Ascending aorta (tissue), 2 donors: ENCODE data around the gene HPF1. TPM values are rescaled to one million over a fixed set of nuclear protein-coding genes. Genes with fewer than 3 reads are reported as not detected.
A peak's percentile ranks its signal among the peaks of the same experiment; 100 is the strongest.
"Not testable (repeated sequence)": the region's sequence is repeated elsewhere in the genome, so short reads cannot be mapped to it uniquely, and the experiment has no call there.

ENCODE experiments used
- DNase-seq, 2 donors: peaks; one replicate each; pipeline ENCODE4 v3.0.0-alpha.2; 2019; ENCODE audit warnings: low spot score in 2 of 2
- H3K27ac ChIP-seq, 2 donors: fragments of 200-600 bp; sonication (generic); one replicate each; pipeline ENCODE4 v1.5.1; 2016 to 2017; ENCODE audit warnings: mild to moderate bottlenecking in 1 of 2
- H3K27me3 ChIP-seq: fragments of 200-600 bp; sonication (generic); one replicate; pipeline ENCODE4 v1.5.1; 2017
- H3K36me3 ChIP-seq, 2 donors: fragments of 200-600 bp; sonication (generic); one replicate each; pipeline ENCODE4 v1.5.1; 2016
- H3K4me1 ChIP-seq, 2 donors: fragments of 200-600 bp; sonication (generic); one replicate each; pipeline ENCODE4 v1.5.1; 2016 to 2017; ENCODE audit warnings: mild to moderate bottlenecking in 1 of 2
- H3K4me3 ChIP-seq, 2 donors: fragments of 200-600 bp; sonication (generic); one replicate each; pipeline ENCODE4 v1.5.1; 2016 to 2017; ENCODE audit warnings: mild to moderate bottlenecking in 1 of 2
- H3K9me3 ChIP-seq, 2 donors: fragments of 200-600 bp; sonication (generic); one replicate each; pipeline ENCODE4 v1.5.1; 2016
- CTCF ChIP-seq, 3 experiments: fragments of 200-600 bp in 2 of 3; fragments of 450-650 bp in 1 of 3; sonication (generic) in 2 of 3; IDR thresholded peaks; one replicate each; pipeline ENCODE4 v1.5.1; 2016 to 2019; ENCODE audit warnings: antibody characterized with exemption in 3 of 3, mild to moderate bottlenecking in 1 of 3, moderate library complexity in 1 of 3
- intact Hi-C: fragments of 100-400 bp; cut with DNase I; formaldehyde crosslinking; loops from one replicate; pipeline ENCODE4 v1.15.1; 2023
- total RNA-seq: library from RNA; depleted of rRNA; stranded (reverse); fragments of >200 nt; gene quantifications from one replicate; pipeline ENCODE4 v1.1.0, GENCODE V29; 2016

Gene HPF1
- total RNA-seq, 1 donor from 2014 or later = 0.53 TPM

GRCh38 chr4:169756971-169757574 lies 671 bp downstream of the HPF1 start:
- peak overlapping the region; percentile 65 to 91 for H3K4me3 ChIP-seq
- no peak for DNase-seq

GRCh38 chr4:169745291-169745690 lies 12.5 kb downstream of the HPF1 start:
- no peaks in the 10 kb centered on the region for H3K4me1 ChIP-seq
- no peaks in the 10 kb centered on the region for H3K27me3 ChIP-seq
- H3K36me3 ChIP-seq = peaks cover 15 to 34% of the 10 kb centered on the region in 2 donors
- no peaks in the 10 kb centered on the region for H3K9me3 ChIP-seq
- H3K27ac ChIP-seq = no peak overlapping the region
- DNase-seq = no peak
- no peak overlapping the region for H3K4me3 ChIP-seq
- intact Hi-C loops = no loop called here
- TF ChIP-seq CTCF (IDR thresholded peaks at IDR 0.05) = no peak

More at GRCh38 chr4:169756971-169757574, 671 bp downstream of the HPF1 start:
- Histone ChIP-seq H3K27me3 (no peaks in the 10 kb centered on the region), H3K27ac (peak overlapping the region; percentile 35 to 68), H3K4me1 (peaks cover 0 to 13% of the 10 kb centered on the region in 2 donors), H3K9me3 (no peaks in the 10 kb centered on the region), H3K36me3 (peaks cover 6 to 7% of the 10 kb centered on the region in 2 donors)
- TF ChIP-seq CTCF (IDR thresholded peaks at IDR 0.05) = no peak
- intact Hi-C loops = loop anchor here (1.0 to 5.0 kb wide), 3 partner anchors 95 to 270 kb away; partner anchors contain the start of genes MFAP3L and NEK1

DNA sequence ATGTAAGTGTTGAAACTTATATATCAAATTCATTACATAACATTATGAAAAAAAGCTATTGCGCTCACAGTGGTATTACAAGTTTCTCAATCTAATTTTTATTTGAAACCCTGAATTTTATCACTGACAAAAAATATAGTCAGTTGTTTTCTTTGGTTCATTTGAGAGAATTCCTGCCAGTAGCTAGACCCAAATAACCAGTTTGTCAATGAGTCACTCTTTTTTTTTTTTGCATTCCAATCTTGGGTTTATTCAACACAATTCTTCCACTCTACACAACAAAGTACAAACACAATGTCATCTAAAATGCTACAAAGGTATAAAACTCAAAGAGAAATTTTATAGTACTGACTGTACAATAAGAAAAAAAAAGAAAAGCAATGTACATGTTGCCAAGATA lies 13.1 kb downstream of the HPF1 start:
- peaks cover 15 to 35% of the 10 kb centered on the region in 2 donors for H3K36me3 ChIP-seq
- TF ChIP-seq CTCF (IDR thresholded peaks at IDR 0.05) = no peak
- no peak for DNase-seq
- no peaks in the 10 kb centered on the region for H3K9me3 ChIP-seq
- no peak overlapping the region for H3K4me3 ChIP-seq
- intact Hi-C loops = no loop called here
- H3K27ac ChIP-seq = no peak overlapping the region
- H3K27me3 ChIP-seq = no peaks in the 10 kb centered on the region
- H3K4me1 ChIP-seq = no peaks in the 10 kb centered on the region

DNA sequence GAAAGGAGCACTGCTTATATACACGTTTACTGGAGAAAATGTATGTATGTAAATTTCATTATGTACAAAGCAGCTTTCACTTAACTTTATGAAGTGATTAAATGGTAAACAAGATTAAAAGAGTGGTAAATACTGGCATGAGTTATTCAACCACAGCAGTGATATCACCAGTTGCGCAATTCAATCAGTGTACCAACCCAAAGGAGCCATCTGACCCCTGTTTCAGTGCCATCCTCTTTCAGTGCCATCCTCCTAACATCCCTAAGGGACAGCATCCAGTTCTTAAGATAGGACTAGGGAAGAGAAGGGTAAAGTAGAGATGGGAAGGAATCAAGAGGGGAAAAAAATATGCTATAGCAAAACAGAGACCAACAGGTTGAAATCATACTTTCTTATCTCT lies 16.2 kb downstream of the HPF1 start:
- intact Hi-C loops = no loop called here
- no peak for DNase-seq
- Histone ChIP-seq H3K9me3 (no peaks in the 10 kb centered on the region), H3K4me1 (no peaks in the 10 kb centered on the region), H3K4me3 (no peak overlapping the region), H3K36me3 (peaks cover 4 to 34% of the 10 kb centered on the region in 2 donors), H3K27me3 (no peaks in the 10 kb centered on the region), H3K27ac (no peak overlapping the region)
- TF ChIP-seq CTCF (IDR thresholded peaks at IDR 0.05) = no peak

DNA sequence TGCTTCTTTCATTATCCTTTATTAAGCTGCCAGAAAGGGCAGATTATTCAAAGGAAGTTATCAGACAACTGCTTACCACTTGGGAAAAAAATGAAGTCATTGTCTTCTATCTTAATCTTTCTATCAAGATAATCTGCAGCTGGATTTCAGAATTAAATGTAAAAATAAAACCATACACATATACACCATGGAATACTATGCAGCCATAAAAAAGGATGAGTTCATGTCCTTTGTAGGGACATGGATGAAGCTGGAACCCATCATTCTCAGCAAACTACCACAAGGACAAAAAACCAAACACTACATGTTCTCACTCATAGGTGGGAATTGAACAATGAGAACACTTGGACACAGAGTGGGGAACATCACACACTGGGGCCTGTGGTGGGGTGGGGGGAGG lies 19.1 kb downstream of the HPF1 start:
- intact Hi-C loops, DNase-seq, H3K4me1 ChIP-seq, H3K27me3 ChIP-seq, H3K9me3 ChIP-seq, H3K4me3 ChIP-seq, H3K27ac ChIP-seq: not testable (repeated sequence)
- peaks cover 12 to 36% of the 10 kb centered on the region in 2 donors for H3K36me3 ChIP-seq

DNA sequence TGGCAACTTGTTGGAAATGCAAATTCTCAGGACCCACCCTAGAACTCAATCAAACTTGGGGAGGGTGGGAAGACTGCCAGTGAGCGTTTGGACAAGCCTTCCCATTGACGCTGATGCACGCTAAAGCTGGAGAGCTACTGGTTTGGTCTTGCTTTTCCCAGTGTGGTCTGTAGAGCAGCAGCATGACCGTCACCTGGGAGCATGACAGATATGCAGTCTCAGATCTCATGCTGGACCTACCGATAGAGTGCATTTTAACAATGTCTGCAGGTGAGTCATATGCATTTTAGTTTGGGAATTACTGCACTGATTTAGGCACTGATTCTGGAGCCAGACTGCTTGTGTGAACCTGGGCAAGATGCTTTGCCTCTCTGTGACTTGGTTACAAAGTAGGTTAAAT lies 27.2 kb downstream of the HPF1 start:
- Histone ChIP-seq H3K27me3 (no peaks in the 10 kb centered on the region), H3K9me3 (no peaks in the 10 kb centered on the region), H3K27ac (no peak overlapping the region), H3K4me3 (no peak overlapping the region), H3K4me1 (no peaks in the 10 kb centered on the region), H3K36me3 (peaks cover 18 to 31% of the 10 kb centered on the region in 2 donors)
- TF ChIP-seq CTCF (IDR thresholded peaks at IDR 0.05) = no peak
- intact Hi-C loops = no loop called here
- no peak for DNase-seq
